Smooth muscle cell (in vitro differentiated cells): ENCODE results near the gene RNASEL. TPM values are rescaled to one million over a fixed set of nuclear protein-coding genes. Genes with fewer than 3 reads are reported as not detected.

Experiments used
- DNase-seq: peaks from one replicate; lab custom pipeline; 2025; ENCODE audit not compliant: unreplicated experiment; lab: John Stamatoyannopoulos, UW
- H2AFZ ChIP-seq: fragments of 200-600 bp; sonication (generic); 2 replicates; pipeline ENCODE4 v1.6.0; 2016; ENCODE audit warnings: antibody characterized with exemption, low read depth, mild to moderate bottlenecking
- H3F3A ChIP-seq: fragments of 200-600 bp; sonication (generic); 2 replicates; pipeline ENCODE4 v1.6.0; 2017; ENCODE audit warnings: antibody characterized with exemption, low read depth
- H3K27ac ChIP-seq: fragments of 200-600 bp; sonication (generic); 2 replicates; pipeline ENCODE4 v1.5.1; 2016; ENCODE audit warnings: low read depth, mild to moderate bottlenecking
- H3K27me3 ChIP-seq: fragments of 200-600 bp; sonication (generic); 2 replicates; pipeline ENCODE4 v1.6.1; 2016; ENCODE audit warnings: low read depth, mild to moderate bottlenecking
- H3K36me3 ChIP-seq: fragments of 200-600 bp; sonication (generic); 2 replicates; pipeline ENCODE4 v1.5.1; 2016; ENCODE audit warnings: low read depth
- H3K4me1 ChIP-seq: fragments of 200-600 bp; sonication (generic); 2 replicates; pipeline ENCODE4 v1.5.1; 2016; ENCODE audit warnings: low read depth
- H3K4me2 ChIP-seq: fragments of 200-600 bp; sonication (generic); 2 replicates; pipeline ENCODE4 v1.6.0; 2016; ENCODE audit warnings: mild to moderate bottlenecking
- H3K4me3 ChIP-seq: fragments of 200-600 bp; sonication (generic); 2 replicates; pipeline ENCODE4 v1.5.1; 2016; ENCODE audit warnings: mild to moderate bottlenecking
- H3K79me2 ChIP-seq: fragments of 200-600 bp; sonication (generic); 2 replicates; pipeline ENCODE4 v1.6.0; 2016; ENCODE audit warnings: low read depth, mild to moderate bottlenecking
- H3K9ac ChIP-seq: fragments of 200-600 bp; sonication (generic); 2 replicates; pipeline ENCODE4 v1.6.0; 2016; ENCODE audit warnings: low read depth
- H3K9me3 ChIP-seq: fragments of 200-600 bp; sonication (generic); replicated peaks from 2 replicates; pipeline ENCODE4 v1.5.1; 2016; ENCODE audit warnings: low read depth
- H4K20me1 ChIP-seq: fragments of 200-600 bp; sonication (generic); 2 replicates; pipeline ENCODE4 v1.6.0; 2016; ENCODE audit warnings: low read depth
- WGBS: methylation state at CpG from one replicate; pipeline ENCODE4 v1.1.7; 2016; ENCODE audit warnings: low lambda C conversion rate; 5-methylcytosine and 5-hydroxymethylcytosine counted together
- polyA plus RNA-seq: library from polyadenylated mRNA; unstranded; fragments of >200 nt; fragmentation: Nextera tagmentation; extraction: Ambion mirVana; gene quantifications from 2 replicates; pipeline ENCODE4 v1.2.1, GENCODE V29; 2016
- total RNA-seq: library from RNA; depleted of rRNA; stranded (reverse); fragments of >200 nt; gene quantifications from 2 replicates; pipeline ENCODE4 v1.2.3, GENCODE V29; 2014
- TF ChIP-seq, protein P1 (sequence below): fragments of 200-600 bp; sonication (generic); IDR thresholded peaks from 2 replicates; pipeline ENCODE4 v1.5.1; 2017; ENCODE audit warnings: borderline replicate concordance, mild to moderate bottlenecking, antibody characterized with exemption; ENCODE audit not compliant: insufficient read depth, poor library complexity, severe bottlenecking

The RNASEL gene
- total and polyA plus RNA-seq, 2 experiments from 2014 or later = 4.5 to 4.7 TPM

- Histone ChIP-seq H3K9me3 (no peaks in the 10 kb centered on the region), H3K4me3 (no peak overlapping the region), H3K79me2 (no peaks in the 10 kb centered on the region), H3K9ac (no peak overlapping the region), H3K27me3 (no peaks in the 10 kb centered on the region), H4K20me1 (no peaks in the 10 kb centered on the region), H3K27ac (no peak overlapping the region), H3K4me1 (peaks cover 34% of the 10 kb centered on the region), H3K36me3 (no peaks in the 10 kb centered on the region), H3F3A (peaks cover 4% of the 10 kb centered on the region), H3K4me2 (no peak overlapping the region), H2AFZ (no peak overlapping the region)
- WGBS = 57% methylated on average over 3 of the region's 3 CpGs
- TF ChIP-seq, protein P1, sequence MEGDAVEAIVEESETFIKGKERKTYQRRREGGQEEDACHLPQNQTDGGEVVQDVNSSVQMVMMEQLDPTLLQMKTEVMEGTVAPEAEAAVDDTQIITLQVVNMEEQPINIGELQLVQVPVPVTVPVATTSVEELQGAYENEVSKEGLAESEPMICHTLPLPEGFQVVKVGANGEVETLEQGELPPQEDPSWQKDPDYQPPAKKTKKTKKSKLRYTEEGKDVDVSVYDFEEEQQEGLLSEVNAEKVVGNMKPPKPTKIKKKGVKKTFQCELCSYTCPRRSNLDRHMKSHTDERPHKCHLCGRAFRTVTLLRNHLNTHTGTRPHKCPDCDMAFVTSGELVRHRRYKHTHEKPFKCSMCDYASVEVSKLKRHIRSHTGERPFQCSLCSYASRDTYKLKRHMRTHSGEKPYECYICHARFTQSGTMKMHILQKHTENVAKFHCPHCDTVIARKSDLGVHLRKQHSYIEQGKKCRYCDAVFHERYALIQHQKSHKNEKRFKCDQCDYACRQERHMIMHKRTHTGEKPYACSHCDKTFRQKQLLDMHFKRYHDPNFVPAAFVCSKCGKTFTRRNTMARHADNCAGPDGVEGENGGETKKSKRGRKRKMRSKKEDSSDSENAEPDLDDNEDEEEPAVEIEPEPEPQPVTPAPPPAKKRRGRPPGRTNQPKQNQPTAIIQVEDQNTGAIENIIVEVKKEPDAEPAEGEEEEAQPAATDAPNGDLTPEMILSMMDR = no peak
- no peak for DNase-seq
These were observed 40.5 kb upstream of the RNASEL start for GRCh38 chr1:182629499-182630096.

GRCh38 chr1:182629080-182629479, 40.0 kb upstream of the RNASEL start:
- Histone ChIP-seq H3K4me2 (no peak overlapping the region), H3F3A (peaks cover 4% of the 10 kb centered on the region), H3K27me3 (no peaks in the 10 kb centered on the region), H3K4me3 (no peak overlapping the region), H3K4me1 (peaks cover 29% of the 10 kb centered on the region), H3K36me3 (no peaks in the 10 kb centered on the region), H3K27ac (no peak overlapping the region), H3K9me3 (no peaks in the 10 kb centered on the region), H3K9ac (no peak overlapping the region), H2AFZ (no peak overlapping the region), H3K79me2 (no peaks in the 10 kb centered on the region), H4K20me1 (no peaks in the 10 kb centered on the region)
- WGBS = 70% methylated on average over 2 of the region's 2 CpGs
- TF ChIP-seq, protein P1 = no peak
- no peak for DNase-seq

GRCh38 chr1:182628657-182629056, 39.6 kb upstream of the RNASEL start:
- Histone ChIP-seq H3K36me3 (no peaks in the 10 kb centered on the region), H4K20me1 (no peaks in the 10 kb centered on the region), H3K27me3 (no peaks in the 10 kb centered on the region), H3K27ac (no peak overlapping the region), H3F3A (peaks cover 4% of the 10 kb centered on the region), H2AFZ (no peak overlapping the region), H3K9ac (no peak overlapping the region), H3K79me2 (no peaks in the 10 kb centered on the region), H3K4me1 (peaks cover 27% of the 10 kb centered on the region), H3K4me2 (no peak overlapping the region), H3K4me3 (no peak overlapping the region), H3K9me3 (no peaks in the 10 kb centered on the region)
- 100% methylated on average over 1 of the region's 1 CpG for WGBS
- TF ChIP-seq, protein P1 = no peak
- no peak for DNase-seq

DNA sequence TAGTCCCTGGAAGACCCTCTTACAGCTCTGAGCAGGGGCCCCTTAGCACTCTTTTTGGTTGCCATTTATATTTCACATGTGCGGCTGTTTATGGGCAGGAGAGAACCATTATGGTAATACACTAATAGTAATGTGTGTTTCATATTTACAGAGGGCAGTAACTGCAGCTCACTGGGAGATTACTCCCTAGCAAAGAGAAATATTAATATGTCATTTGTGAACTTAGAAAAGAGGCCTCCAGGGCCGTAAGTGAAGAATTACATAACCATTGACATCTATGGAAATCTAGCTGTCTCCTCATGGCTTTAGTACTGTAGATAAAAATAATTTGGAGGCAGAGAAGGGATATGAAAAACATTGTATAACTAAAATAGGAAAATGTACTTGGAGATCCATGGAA, 38.6 kb upstream of the RNASEL start:
- Histone ChIP-seq H3K9ac (no peak overlapping the region), H3F3A (peaks cover 4% of the 10 kb centered on the region), H2AFZ (no peak overlapping the region), H3K4me2 (no peak overlapping the region), H3K27ac (no peak overlapping the region), H4K20me1 (no peaks in the 10 kb centered on the region), H3K36me3 (no peaks in the 10 kb centered on the region), H3K9me3 (no peaks in the 10 kb centered on the region), H3K79me2 (no peaks in the 10 kb centered on the region), H3K27me3 (no peaks in the 10 kb centered on the region), H3K4me1 (peaks cover 27% of the 10 kb centered on the region), H3K4me3 (no peak overlapping the region)
- WGBS = 81% methylated on average over 2 of the region's 2 CpGs
- no peak for DNase-seq
- TF ChIP-seq, protein P1 = no peak
